IPS-20b (cell line): ENCODE measurements around the gene MRS2.
"Not testable (repeated sequence)": the region's sequence is repeated elsewhere in the genome, so short reads cannot be mapped to it uniquely, and the experiment has no call there.

ENCODE experiments used
- H3K27ac ChIP-seq: one replicate; pipeline ENCODE4 v1.5.1; 2013; ENCODE audit warnings: low read length
- H3K27me3 ChIP-seq: 2 replicates; pipeline ENCODE4 v1.6.1; 2013; ENCODE audit warnings: mild to moderate bottlenecking, low read length, inconsistent platforms; ENCODE audit not compliant: insufficient read depth
- H3K36me3 ChIP-seq: 2 replicates; pipeline ENCODE4 v1.6.1; 2013; ENCODE audit warnings: low read depth, mild to moderate bottlenecking, inconsistent platforms, low read length, moderate library complexity; ENCODE audit not compliant: insufficient read depth
- H3K4me1 ChIP-seq: 2 replicates; pipeline ENCODE4 v1.6.1; 2013; ENCODE audit warnings: mild to moderate bottlenecking, control low read depth, inconsistent platforms, low read length, moderate library complexity; ENCODE audit not compliant: insufficient read depth
- H3K4me3 ChIP-seq: 2 replicates; pipeline ENCODE4 v1.5.1; 2013; ENCODE audit warnings: mild to moderate bottlenecking, low read length, inconsistent platforms
- H3K9ac ChIP-seq: 2 replicates; pipeline ENCODE4 v1.6.1; 2013; ENCODE audit warnings: low read depth, mild to moderate bottlenecking, inconsistent platforms, low read length, moderate library complexity
- H3K9me3 ChIP-seq: 2 replicates; pipeline ENCODE4 v1.6.1; 2013; ENCODE audit warnings: mild to moderate bottlenecking, low read depth, low read length, inconsistent platforms; ENCODE audit not compliant: insufficient read depth

The MRS2 gene, protein sequence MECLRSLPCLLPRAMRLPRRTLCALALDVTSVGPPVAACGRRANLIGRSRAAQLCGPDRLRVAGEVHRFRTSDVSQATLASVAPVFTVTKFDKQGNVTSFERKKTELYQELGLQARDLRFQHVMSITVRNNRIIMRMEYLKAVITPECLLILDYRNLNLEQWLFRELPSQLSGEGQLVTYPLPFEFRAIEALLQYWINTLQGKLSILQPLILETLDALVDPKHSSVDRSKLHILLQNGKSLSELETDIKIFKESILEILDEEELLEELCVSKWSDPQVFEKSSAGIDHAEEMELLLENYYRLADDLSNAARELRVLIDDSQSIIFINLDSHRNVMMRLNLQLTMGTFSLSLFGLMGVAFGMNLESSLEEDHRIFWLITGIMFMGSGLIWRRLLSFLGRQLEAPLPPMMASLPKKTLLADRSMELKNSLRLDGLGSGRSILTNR

DNA sequence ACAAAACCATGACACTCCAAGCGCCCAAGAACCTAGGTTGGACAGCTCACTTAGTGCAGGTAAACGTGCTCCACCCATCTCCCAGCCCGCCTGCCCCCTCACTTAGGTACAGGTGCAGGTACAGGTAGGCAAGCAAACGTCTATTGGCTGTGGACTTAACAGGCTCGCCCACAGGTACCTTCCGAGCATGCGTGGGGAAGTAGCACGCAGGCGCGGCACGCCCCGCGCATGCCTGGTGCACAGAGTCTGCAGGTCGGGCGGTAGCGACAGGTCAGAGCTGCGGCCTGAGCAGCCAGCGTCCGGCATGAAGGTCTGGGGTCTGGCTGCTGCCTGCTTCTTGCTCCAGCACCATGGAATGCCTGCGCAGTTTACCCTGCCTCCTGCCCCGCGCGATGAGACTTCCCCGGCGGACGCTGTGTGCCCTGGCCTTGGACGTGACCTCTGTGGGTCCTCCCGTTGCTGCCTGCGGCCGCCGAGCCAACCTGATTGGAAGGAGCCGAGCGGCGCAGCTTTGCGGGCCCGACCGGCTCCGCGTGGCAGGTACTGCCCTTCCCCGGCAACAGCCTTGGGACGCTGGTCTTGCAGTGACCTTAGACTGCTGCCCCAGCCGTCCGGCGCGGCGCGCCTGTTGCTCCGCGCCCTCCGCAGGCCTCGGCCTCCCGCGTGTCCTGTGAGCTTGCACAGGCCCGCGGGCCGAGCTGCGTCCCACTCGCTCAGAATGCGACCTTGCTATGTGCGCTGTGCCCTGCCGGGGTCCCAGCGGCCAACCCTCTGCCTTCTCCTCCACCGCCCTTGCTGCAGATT lies at the start of gene MRS2:
Gene MRS2, plus strand, starts transcription at position 240 of the 804 bp plus-strand sequence. Its CDS starts 111 bp downstream, at position 351.
- no peaks in the 10 kb centered on the region for H3K27me3 ChIP-seq
- peak within 1 kb of the TSS; percentile 81 for H3K9ac ChIP-seq
- H3K9me3 ChIP-seq, result no peaks in the 10 kb centered on the region
- peaks cover 28% of the 10 kb centered on the region for H3K36me3 ChIP-seq
- peak within 1 kb of the TSS; percentile 80 for H3K4me3 ChIP-seq
- peak within 1 kb of the TSS; percentile 60 for H3K27ac ChIP-seq
- peaks cover 24% of the 10 kb centered on the region for H3K4me1 ChIP-seq

- peaks cover 24% of the 10 kb centered on the region for H3K27me3 ChIP-seq
- no peak overlapping the region for H3K4me3 ChIP-seq
- no peak overlapping the region for H3K9ac ChIP-seq
- H3K27ac ChIP-seq, result no peak overlapping the region
- no peaks in the 10 kb centered on the region for H3K4me1 ChIP-seq
- H3K9me3 ChIP-seq, result no peaks in the 10 kb centered on the region
- no peaks in the 10 kb centered on the region for H3K36me3 ChIP-seq
Measured at GRCh38 chr6:24353861-24354260, 48.9 kb upstream of the MRS2 start.

DNA sequence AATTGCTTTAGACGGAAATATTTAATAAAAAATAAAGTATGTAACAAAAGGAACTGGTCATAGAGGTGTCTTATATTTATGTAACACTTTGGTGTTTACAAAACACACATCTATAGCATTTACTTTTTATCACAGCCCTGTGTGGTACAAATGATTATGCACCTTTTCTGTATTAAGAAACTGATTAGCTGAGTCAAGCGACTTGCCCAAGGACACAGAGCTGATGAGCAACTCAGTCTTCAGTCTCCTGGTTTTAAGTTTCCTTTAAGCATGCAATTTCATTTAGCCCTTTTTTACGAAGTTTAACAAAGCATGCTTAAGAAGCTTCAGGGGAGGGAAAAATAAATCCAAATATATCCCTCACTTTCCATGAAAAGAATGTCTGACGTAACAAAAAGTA lies 47.3 kb upstream of the MRS2 start:
- Histone ChIP-seq H3K9ac (no peak overlapping the region), H3K4me3 (no peak overlapping the region), H3K4me1 (peaks cover 3% of the 10 kb centered on the region; the same call in 1 of the 2 replicates), H3K27me3 (peaks cover 24% of the 10 kb centered on the region), H3K9me3 (no peaks in the 10 kb centered on the region), H3K27ac (no peak overlapping the region), H3K36me3 (no peaks in the 10 kb centered on the region)

DNA sequence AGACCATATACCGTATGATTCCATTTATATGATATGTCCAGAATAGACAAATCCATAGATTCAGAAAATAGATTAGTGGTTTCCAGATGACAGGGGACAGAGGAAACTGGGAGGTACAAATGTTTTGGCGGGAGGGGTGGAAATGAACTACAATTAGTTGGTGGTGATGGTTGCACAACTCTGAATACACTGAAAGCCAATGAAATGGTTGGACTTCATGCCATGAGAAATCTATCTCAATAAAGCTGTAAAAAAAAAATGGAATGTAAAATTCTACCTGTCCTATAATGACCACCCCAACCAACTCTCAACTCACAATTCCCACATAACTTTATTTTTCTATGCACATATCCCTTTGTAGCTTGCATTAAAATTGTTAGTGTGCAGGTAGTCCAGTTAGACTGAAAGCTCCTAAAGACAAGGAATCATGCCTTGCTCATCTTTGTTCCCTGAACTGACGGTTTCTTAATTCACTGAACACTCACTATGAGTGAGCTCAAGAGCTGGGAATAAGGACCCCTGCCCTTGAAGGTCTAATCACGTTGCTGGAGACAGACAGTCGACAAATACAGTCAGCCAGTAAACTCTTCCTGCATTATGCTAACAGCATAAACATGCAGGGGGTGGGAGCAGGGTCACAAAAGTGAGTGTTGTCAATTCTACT lies 46.3 kb upstream of the MRS2 start:
- no peaks in the 10 kb centered on the region for H3K36me3 ChIP-seq
- H3K27me3 ChIP-seq, result peaks cover 24% of the 10 kb centered on the region
- no peak overlapping the region for H3K4me3 ChIP-seq
- no peak overlapping the region for H3K27ac ChIP-seq
- H3K9ac ChIP-seq, result no peak overlapping the region
- H3K4me1 ChIP-seq, result peaks cover 4% of the 10 kb centered on the region; the same call in 1 of the 2 replicates
- H3K9me3 ChIP-seq, result no peaks in the 10 kb centered on the region

DNA sequence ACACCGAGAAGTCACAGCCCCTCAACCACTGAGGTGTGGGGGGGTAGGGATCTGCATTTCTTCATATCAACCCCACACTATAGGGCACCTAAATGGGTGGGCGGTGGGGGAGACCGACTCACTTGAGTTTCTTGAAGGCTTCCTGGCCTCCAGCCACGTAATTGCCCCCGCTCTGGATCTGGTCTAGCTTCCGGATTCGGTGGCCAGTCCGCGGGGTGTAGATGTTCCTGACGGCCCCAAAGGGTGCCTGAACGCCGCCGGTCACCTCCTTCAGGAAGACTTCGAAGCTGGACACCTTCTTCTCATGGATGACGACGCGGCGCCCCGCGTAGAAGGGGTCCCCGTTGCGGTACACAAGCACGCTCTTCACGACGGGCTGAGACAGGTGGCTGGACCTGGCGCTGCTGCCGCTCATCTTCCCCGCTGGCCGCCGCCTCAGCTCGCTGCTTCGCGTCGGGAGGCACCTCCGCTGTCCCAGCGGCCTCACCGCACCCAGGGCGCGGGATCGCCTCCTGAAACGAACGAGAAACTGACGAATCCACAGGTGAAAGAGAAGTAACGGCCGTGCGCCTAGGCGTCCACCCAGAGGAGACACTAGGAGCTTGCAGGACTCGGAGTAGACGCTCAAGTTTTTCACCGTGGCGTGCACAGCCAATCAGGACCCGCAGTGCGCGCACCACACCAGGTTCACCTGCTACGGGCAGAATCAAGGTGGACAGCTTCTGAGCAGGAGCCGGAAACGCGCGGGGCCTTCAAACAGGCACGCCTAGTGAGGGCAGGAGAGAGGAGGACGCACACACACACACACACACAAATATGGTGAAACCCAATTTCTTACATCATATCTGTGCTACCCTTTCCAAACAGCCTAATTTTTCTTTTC lies 45.2 kb upstream of the MRS2 start, which contains the start of gene DCDC2:
Gene DCDC2, minus strand, starts transcription at position 724 of the 883 bp plus-strand sequence. Its CDS starts 309 bp downstream, at position 415.
- Histone ChIP-seq H3K27ac (no peak within 1 kb of the TSS), H3K9ac (no peak within 1 kb of the TSS; the same call in 1 of the 2 replicates), H3K36me3 (no peaks in the 10 kb centered on the region), H3K4me1 (peaks cover 4% of the 10 kb centered on the region; the same call in 1 of the 2 replicates), H3K4me3 (peak within 1 kb of the TSS; percentile 68), H3K9me3 (no peaks in the 10 kb centered on the region), H3K27me3 (peaks cover 24% of the 10 kb centered on the region)

- no peaks in the 10 kb centered on the region for H3K36me3 ChIP-seq
- peaks cover 4% of the 10 kb centered on the region; the same call in 1 of the 2 replicates for H3K4me1 ChIP-seq
- no peak overlapping the region for H3K9ac ChIP-seq
- peaks cover 24% of the 10 kb centered on the region for H3K27me3 ChIP-seq
- no peak overlapping the region for H3K27ac ChIP-seq
- H3K4me3 ChIP-seq, result peak overlapping the region; percentile 68
- no peaks in the 10 kb centered on the region for H3K9me3 ChIP-seq
Measured at GRCh38 chr6:24358219-24358821, 44.4 kb upstream of the MRS2 start.

GRCh38 chr6:24359640-24360454 lies 42.9 kb upstream of the MRS2 start:
- Histone ChIP-seq H3K9ac (peak overlapping the region; percentile 56; the same call in 1 of the 2 replicates), H3K4me1 (peaks cover 4% of the 10 kb centered on the region; the same call in 1 of the 2 replicates), H3K36me3 (no peaks in the 10 kb centered on the region), H3K9me3 (no peaks in the 10 kb centered on the region), H3K27me3 (peaks cover 24% of the 10 kb centered on the region), H3K27ac (no peak overlapping the region), H3K4me3 (peak overlapping the region; percentile 76)

DNA sequence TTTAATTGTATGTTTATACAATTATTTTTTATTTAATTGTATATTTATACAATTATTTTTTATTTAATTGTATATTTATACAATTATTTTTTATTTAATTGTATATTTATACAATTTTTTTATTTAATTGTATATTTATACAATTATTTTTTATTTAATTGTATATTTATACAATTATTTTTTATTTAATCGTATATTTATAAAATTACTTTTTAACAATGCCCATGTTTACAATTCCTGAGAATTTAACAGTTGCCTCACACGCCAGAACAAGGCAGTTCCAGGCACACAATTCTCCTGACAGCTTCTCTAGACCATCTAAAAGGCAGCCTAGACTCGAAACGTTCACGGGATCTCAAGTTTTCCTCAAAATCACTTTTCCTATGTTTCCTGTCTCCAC lies 40.4 kb upstream of the MRS2 start:
- not testable (repeated sequence) for H3K36me3 ChIP-seq, H3K9ac ChIP-seq, H3K27ac ChIP-seq, H3K4me3 ChIP-seq, H3K9me3 ChIP-seq, H3K4me1 ChIP-seq
- H3K27me3 ChIP-seq, result peaks cover 11% of the 10 kb centered on the region

- H3K9ac ChIP-seq, H3K27me3 ChIP-seq, H3K36me3 ChIP-seq, H3K4me3 ChIP-seq, H3K27ac ChIP-seq, H3K4me1 ChIP-seq, H3K9me3 ChIP-seq: not testable (repeated sequence)
Measured at GRCh38 chr6:24365103-24365633, 37.6 kb upstream of the MRS2 start.

GRCh38 chr6:24374612-24375011 lies 28.1 kb upstream of the MRS2 start:
- H3K27me3 ChIP-seq, result no peaks in the 10 kb centered on the region

More at GRCh38 chr6:24374612-24375011, 28.1 kb upstream of the MRS2 start:
- H3K9ac ChIP-seq, result no peak overlapping the region
- no peaks in the 10 kb centered on the region for H3K36me3 ChIP-seq
- H3K4me3 ChIP-seq, result no peak overlapping the region
- H3K27ac ChIP-seq, result no peak overlapping the region
- no peaks in the 10 kb centered on the region; the same call in 1 of the 2 replicates for H3K4me1 ChIP-seq
- H3K9me3 ChIP-seq, result no peaks in the 10 kb centered on the region
